ENCODE measurements around the gene JARID2.
"Not testable (repeated sequence)": the region's sequence is repeated elsewhere in the genome, so short reads cannot be mapped to it uniquely, and the experiment has no call there.

The JARID2 gene

GRCh38 chr6:15288856-15289255 lies 43.0 kb downstream of the JARID2 start:
- Histone ChIP-seq H3K27ac (no peak overlapping the region), H3K4me1 (peaks cover 0 to 28% (median 6%) of the 10 kb centered on the region in 4 donors), H3K27me3 (no peaks in the 10 kb centered on the region), H3K4me3 (no peak overlapping the region), H3K9me3 (no peaks in the 10 kb centered on the region), H3K36me3 (no peaks in the 10 kb centered on the region)
- no peak for DNase-seq
- TF ChIP-seq CTCF (IDR thresholded peaks at IDR 0.05), result no peak
- intact Hi-C loops (cut with DNase I; ENCODE audit: low total_unique reads), result no loop called here

- H3K4me1 ChIP-seq, result peaks cover 0 to 22% (median 6%) of the 10 kb centered on the region in 4 donors
- H3K36me3 ChIP-seq; H3K4me3 ChIP-seq; DNase-seq; intact Hi-C loops (cut with DNase I; ENCODE audit: low total_unique reads); H3K27me3 ChIP-seq; H3K9me3 ChIP-seq; H3K27ac ChIP-seq: not testable (repeated sequence)
Observed at GRCh38 chr6:15289456-15289855, 43.6 kb downstream of the JARID2 start.

- Histone ChIP-seq H3K4me1 (peaks cover 0 to 15% (median 3%) of the 10 kb centered on the region in 4 donors), H3K4me3 (no peak overlapping the region), H3K27ac (no peak overlapping the region), H3K9me3 (no peaks in the 10 kb centered on the region), H3K27me3 (no peaks in the 10 kb centered on the region), H3K36me3 (no peaks in the 10 kb centered on the region)
- no peak for DNase-seq
- intact Hi-C loops (cut with DNase I; ENCODE audit: low total_unique reads), result no loop called here
- TF ChIP-seq CTCF (IDR thresholded peaks at IDR 0.05), result no peak
Observed at GRCh38 chr6:15290067-15290680, 44.3 kb downstream of the JARID2 start.

- no peak for TF ChIP-seq CTCF (IDR thresholded peaks at IDR 0.05)
- Histone ChIP-seq H3K36me3 (no peaks in the 10 kb centered on the region), H3K4me3 (no peak overlapping the region), H3K4me1 (peaks cover 0 to 14% (median 3%) of the 10 kb centered on the region in 4 donors), H3K27me3 (no peaks in the 10 kb centered on the region), H3K9me3 (no peaks in the 10 kb centered on the region), H3K27ac (no peak overlapping the region)
- intact Hi-C loops (cut with DNase I; ENCODE audit: low total_unique reads), result no loop called here
- no peak for DNase-seq
Observed at GRCh38 chr6:15290962-15291704, 45.3 kb downstream of the JARID2 start.

- no peaks in the 10 kb centered on the region for H3K9me3 ChIP-seq
- H3K36me3 ChIP-seq, result no peaks in the 10 kb centered on the region
- no peak overlapping the region for H3K4me3 ChIP-seq
- no peaks in the 10 kb centered on the region for H3K27me3 ChIP-seq
- DNase-seq, result no peak
- intact Hi-C loops (cut with DNase I; ENCODE audit: low total_unique reads), result no loop called here
- H3K4me1 ChIP-seq, result peaks cover 0 to 17% (median 3%) of the 10 kb centered on the region in 4 donors
- no peak for TF ChIP-seq CTCF (IDR thresholded peaks at IDR 0.05)
- H3K27ac ChIP-seq, result no peak overlapping the region
Observed at GRCh38 chr6:15292721-15293302, 46.9 kb downstream of the JARID2 start.

- Histone ChIP-seq H3K27me3 (no peaks in the 10 kb centered on the region), H3K9me3 (no peaks in the 10 kb centered on the region), H3K27ac (no peak overlapping the region), H3K4me1 (peaks cover 0 to 24% (median 7%) of the 10 kb centered on the region in 4 donors), H3K36me3 (no peaks in the 10 kb centered on the region), H3K4me3 (no peak overlapping the region)
- no peak for DNase-seq
- TF ChIP-seq CTCF (IDR thresholded peaks at IDR 0.05), result no peak
- intact Hi-C loops (cut with DNase I; ENCODE audit: low total_unique reads), result no loop called here
Observed at GRCh38 chr6:15293674-15294073, 47.8 kb downstream of the JARID2 start.

Data from tibial artery (tissue), 4 donors.